ENCODE data around the gene PCSK9. TPM values are rescaled to one million over a fixed set of nuclear protein-coding genes. Genes with fewer than 3 reads are reported as not detected.

PCSK9 gene
- polyA plus RNA-seq, 1 experiment, result 0.11 TPM

- no peak overlapping the region for H3K4me3 ChIP-seq (ENCODE audit: low read depth, low read length)
- ChIA-PET POLR2A (no interaction called here), CTCF (interaction anchor here (0.8 to 1.4 kb wide), 2 partner anchors 8 to 15 kb away, joined by 3 to 4 read pairs; no protein-coding TSS in a partner anchor)
- no peak for TF ChIP-seq CTCF (IDR thresholded peaks at IDR 0.05; ENCODE audit: insufficient read depth, low read depth, low read length)
- H3K36me3 ChIP-seq (ENCODE audit: control insufficient read depth, insufficient read depth, low read length), result peaks cover 2% of the 10 kb centered on the region
- H3K27me3 ChIP-seq (ENCODE audit: control insufficient read depth, insufficient read depth, low read length), result no peaks in the 10 kb centered on the region
- DNase-seq (ENCODE audit: low read depth), result no peak
These were observed 24.2 kb downstream of the PCSK9 start for GRCh38 chr1:55063577-55063942.

GRCh38 chr1:55064071-55064581 is 24.8 kb downstream of the PCSK9 start:
- DNase-seq (ENCODE audit: low read depth), result no peak
- no peaks in the 10 kb centered on the region for H3K27me3 ChIP-seq (ENCODE audit: control insufficient read depth, insufficient read depth, low read length)
- no peak overlapping the region for H3K4me3 ChIP-seq (ENCODE audit: low read depth, low read length)
- 0 out of 2 replicates have a peak, but pooled peaks have one; percentile 9 for TF ChIP-seq CTCF (IDR thresholded peaks at IDR 0.05; ENCODE audit: insufficient read depth, low read depth, low read length)
- H3K36me3 ChIP-seq (ENCODE audit: control insufficient read depth, insufficient read depth, low read length), result peaks cover 5% of the 10 kb centered on the region
- CTCF ChIA-PET, result interaction anchor here (0.8 to 1.4 kb wide), 2 partner anchors 7 to 14 kb away, joined by 3 to 4 read pairs; no protein-coding TSS in a partner anchor
- POLR2A ChIA-PET, result no interaction called here

- H3K27me3 ChIP-seq (ENCODE audit: control insufficient read depth, insufficient read depth, low read length), result no peaks in the 10 kb centered on the region
- TF ChIP-seq CTCF (IDR thresholded peaks at IDR 0.05; ENCODE audit: insufficient read depth, low read depth, low read length), result no peak
- no peak overlapping the region for H3K4me3 ChIP-seq (ENCODE audit: low read depth, low read length)
- ChIA-PET CTCF (interaction anchor here (1.4 to 1.5 kb wide), 2 partner anchors 10 to 14 kb away, joined by 3 to 4 read pairs; no protein-coding TSS in a partner anchor), POLR2A (no interaction called here)
- DNase-seq (ENCODE audit: low read depth), result peak; percentile 26
- peaks cover 7% of the 10 kb centered on the region for H3K36me3 ChIP-seq (ENCODE audit: control insufficient read depth, insufficient read depth, low read length)
These were observed 25.5 kb downstream of the PCSK9 start for GRCh38 chr1:55064861-55065263.

GRCh38 chr1:55065648-55066047 is 26.3 kb downstream of the PCSK9 start:
- no peak overlapping the region for H3K4me3 ChIP-seq (ENCODE audit: low read depth, low read length)
- ChIA-PET POLR2A (no interaction called here), CTCF (interaction anchor here (1.1 to 1.5 kb wide), 2 partner anchors 11 to 13 kb away, joined by 3 to 5 read pairs; no protein-coding TSS in a partner anchor)
- DNase-seq (ENCODE audit: low read depth), result no peak
- peaks cover 13% of the 10 kb centered on the region for H3K36me3 ChIP-seq (ENCODE audit: control insufficient read depth, insufficient read depth, low read length)
- TF ChIP-seq CTCF (IDR thresholded peaks at IDR 0.05; ENCODE audit: insufficient read depth, low read depth, low read length), result no peak
- no peaks in the 10 kb centered on the region for H3K27me3 ChIP-seq (ENCODE audit: control insufficient read depth, insufficient read depth, low read length)

- no peak for DNase-seq (ENCODE audit: low read depth)
- no peak for TF ChIP-seq CTCF (IDR thresholded peaks at IDR 0.05; ENCODE audit: insufficient read depth, low read depth, low read length)
- ChIA-PET POLR2A (no interaction called here), CTCF (no interaction called here)
- H3K36me3 ChIP-seq (ENCODE audit: control insufficient read depth, insufficient read depth, low read length), result peaks cover 18% of the 10 kb centered on the region
- no peak overlapping the region for H3K4me3 ChIP-seq (ENCODE audit: low read depth, low read length)
- no peaks in the 10 kb centered on the region for H3K27me3 ChIP-seq (ENCODE audit: control insufficient read depth, insufficient read depth, low read length)
These were observed 27.9 kb downstream of the PCSK9 start for GRCh38 chr1:55067022-55067778.

Data from BJ (cell line).